ENCODE results near the gene XRN1.
"Not testable (repeated sequence)": the region's sequence is repeated elsewhere in the genome, so short reads cannot be mapped to it uniquely, and the experiment has no call there.

XRN1 gene

GRCh38 chr3:142447852-142448823 is at the start of gene XRN1:
XRN1 (minus strand) TSS chr3:142448037; CDS start chr3:142447944, 93 bp downstream.
- peak within 1 kb of the TSS; percentile 90 to 100 (median 98) for H3K27ac ChIP-seq
- peak within 1 kb of the TSS; percentile 66 to 99 (median 80) for H3K4me3 ChIP-seq

GRCh38 chr3:142495103-142495502 is 47.3 kb upstream of the XRN1 start:
- no peak overlapping the region for H3K4me3 ChIP-seq

GRCh38 chr3:142492184-142492583 is 44.3 kb upstream of the XRN1 start:
- Histone ChIP-seq H3K27ac (no peak overlapping the region), H3K4me3 (no peak overlapping the region)

More at GRCh38 chr3:142495103-142495502, 47.3 kb upstream of the XRN1 start:
- no peak overlapping the region for H3K27ac ChIP-seq

- Histone ChIP-seq H3K4me3 (no peak overlapping the region), H3K27ac (no peak overlapping the region)
Observed at GRCh38 chr3:142489572-142490323, 41.9 kb upstream of the XRN1 start.

- no peak overlapping the region for H3K4me3 ChIP-seq
- H3K27ac ChIP-seq = no peak overlapping the region
Observed at GRCh38 chr3:142484912-142485435, 37.1 kb upstream of the XRN1 start.

GRCh38 chr3:142481196-142481595 is 33.4 kb upstream of the XRN1 start:
- Histone ChIP-seq H3K27ac (no peak overlapping the region), H3K4me3 (no peak overlapping the region)

GRCh38 chr3:142470826-142471225 is 23.0 kb upstream of the XRN1 start:
- H3K27ac ChIP-seq = no peak overlapping the region
- H3K4me3 ChIP-seq = no peak overlapping the region

GRCh38 chr3:142468456-142468855 is 20.6 kb upstream of the XRN1 start:
- Histone ChIP-seq H3K27ac (no peak overlapping the region), H3K4me3 (no peak overlapping the region)

- no peak overlapping the region for H3K4me3 ChIP-seq
- no peak overlapping the region for H3K27ac ChIP-seq
Observed at GRCh38 chr3:142467768-142468167, 19.9 kb upstream of the XRN1 start.

- no peak overlapping the region for H3K27ac ChIP-seq
- no peak overlapping the region for H3K4me3 ChIP-seq
Observed at GRCh38 chr3:142460689-142461088, 12.9 kb upstream of the XRN1 start.

GRCh38 chr3:142459929-142460328 is 12.1 kb upstream of the XRN1 start:
- Histone ChIP-seq H3K27ac (no peak overlapping the region), H3K4me3 (no peak overlapping the region)

- Histone ChIP-seq H3K27ac (no peak overlapping the region), H3K4me3 (no peak overlapping the region)
Observed at GRCh38 chr3:142459096-142459495, 11.3 kb upstream of the XRN1 start.

GRCh38 chr3:142450881-142451280 is 3.0 kb upstream of the XRN1 start:
- H3K4me3 ChIP-seq = no peak overlapping the region
- H3K27ac ChIP-seq = no peak overlapping the region

- H3K27ac ChIP-seq = no peak overlapping the region
- no peak overlapping the region for H3K4me3 ChIP-seq
Observed at GRCh38 chr3:142450189-142450588, 2.4 kb upstream of the XRN1 start.

- H3K4me3 ChIP-seq = peak overlapping the region; percentile 66 to 99 (median 80)
- peak overlapping the region; percentile 90 to 100 (median 98) for H3K27ac ChIP-seq
Observed at GRCh38 chr3:142447301-142447851, 461 bp downstream of the XRN1 start.

GRCh38 chr3:142445816-142446254 is 2.0 kb downstream of the XRN1 start:
- peak overlapping the region in 9 of 21 experiments; percentile 2 to 99 (median 96) for H3K27ac ChIP-seq
- peak overlapping the region in 5 of 7 experiments; percentile 66 to 89 (median 77) for H3K4me3 ChIP-seq

GRCh38 chr3:142444343-142444742 is 3.5 kb downstream of the XRN1 start:
- H3K27ac ChIP-seq = no peak overlapping the region
- H3K4me3 ChIP-seq = no peak overlapping the region

GRCh38 chr3:142443060-142443459 is 4.8 kb downstream of the XRN1 start:
- H3K4me3 ChIP-seq, H3K27ac ChIP-seq: not testable (repeated sequence)

- H3K4me3 ChIP-seq, H3K27ac ChIP-seq: not testable (repeated sequence)
Observed at GRCh38 chr3:142439499-142440220, 8.2 kb downstream of the XRN1 start.
